GM21723 (cell line): Measurements from ENCODE around the gene TSPAN5.

Experiments
- ATAC-seq: cut with Tn5 transposase; IDR thresholded peaks from one replicate; pipeline ENCODE4 v1.9.1; 2021; ENCODE audit warnings: mild to moderate bottlenecking, moderate library complexity; ENCODE audit not compliant: unreplicated experiment

TSPAN5 gene

GRCh38 chr4:98646422-98646821 is 12.0 kb downstream of the TSPAN5 start:
- no peak for ATAC-seq

GRCh38 chr4:98645527-98645926 is 12.9 kb downstream of the TSPAN5 start:
- no peak for ATAC-seq

DNA sequence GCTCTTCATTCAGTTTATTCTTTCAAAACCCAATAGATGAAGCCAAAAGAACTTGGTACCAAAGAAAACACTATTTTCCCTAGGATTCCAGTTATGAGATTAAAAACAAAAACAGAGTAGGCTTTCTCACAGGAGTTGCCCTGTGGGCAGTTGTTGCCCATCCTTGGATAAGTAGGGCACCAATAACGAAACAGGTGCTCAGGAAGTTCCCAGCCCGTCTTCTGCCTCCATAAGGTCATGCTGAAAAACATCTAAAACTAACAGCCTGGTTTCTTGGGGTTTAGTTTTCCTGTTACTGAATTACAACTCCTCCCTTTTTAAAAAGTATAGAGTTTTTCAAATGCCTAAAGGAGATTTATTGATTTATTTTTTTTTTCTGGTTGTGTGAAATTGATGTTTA is 14.7 kb downstream of the TSPAN5 start:
- no peak for ATAC-seq

DNA sequence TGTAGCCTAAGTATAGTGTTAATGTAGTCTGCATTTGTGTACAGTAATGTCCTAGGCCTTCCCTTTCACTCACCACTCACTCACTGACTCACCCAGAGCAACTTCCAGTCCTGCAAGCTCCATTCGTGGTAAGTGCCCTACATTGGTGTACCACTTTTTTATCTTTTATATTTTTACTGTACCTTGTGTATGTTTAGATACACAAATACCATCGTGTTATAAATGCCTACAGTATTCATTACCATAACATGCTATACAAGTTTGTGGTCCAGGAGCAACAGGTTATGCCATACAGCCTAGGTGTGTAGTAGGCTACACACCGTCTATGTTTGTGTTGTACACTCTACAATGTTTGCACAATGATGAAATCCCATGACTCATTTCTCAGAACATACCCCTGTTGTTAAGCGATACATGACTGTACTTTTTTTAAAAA is 15.4 kb downstream of the TSPAN5 start:
- no peak for ATAC-seq

- no peak for ATAC-seq
These were observed 16.3 kb downstream of the TSPAN5 start for GRCh38 chr4:98641906-98642668.

GRCh38 chr4:98641376-98641775 is 17.0 kb downstream of the TSPAN5 start:
- ATAC-seq, result no peak

DNA sequence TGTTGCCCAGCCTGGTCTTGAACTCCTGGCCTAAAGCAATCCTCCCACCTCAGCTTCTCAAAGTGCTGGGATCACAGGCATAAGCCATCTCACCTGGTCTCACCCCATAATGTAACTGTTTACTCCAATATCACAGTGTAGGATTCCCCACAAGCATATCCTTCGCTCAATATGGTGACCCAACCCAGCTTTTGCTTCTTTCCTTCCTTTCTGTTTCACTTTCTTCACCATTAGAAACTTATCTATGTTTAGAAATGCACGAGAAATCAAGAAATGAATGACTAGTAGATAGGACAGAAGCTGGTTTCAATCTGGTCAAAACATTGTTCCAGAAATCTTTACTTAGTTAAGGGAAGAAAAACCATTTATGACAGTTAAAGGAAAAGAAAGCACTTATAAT is 18.9 kb downstream of the TSPAN5 start:
- peak; percentile 85 for ATAC-seq

GRCh38 chr4:98639108-98639507 is 19.3 kb downstream of the TSPAN5 start:
- ATAC-seq, result no peak

- ATAC-seq, result no peak
These were observed 19.8 kb downstream of the TSPAN5 start for GRCh38 chr4:98638661-98639060.

GRCh38 chr4:98634061-98634460 is 24.4 kb downstream of the TSPAN5 start:
- no peak for ATAC-seq

DNA sequence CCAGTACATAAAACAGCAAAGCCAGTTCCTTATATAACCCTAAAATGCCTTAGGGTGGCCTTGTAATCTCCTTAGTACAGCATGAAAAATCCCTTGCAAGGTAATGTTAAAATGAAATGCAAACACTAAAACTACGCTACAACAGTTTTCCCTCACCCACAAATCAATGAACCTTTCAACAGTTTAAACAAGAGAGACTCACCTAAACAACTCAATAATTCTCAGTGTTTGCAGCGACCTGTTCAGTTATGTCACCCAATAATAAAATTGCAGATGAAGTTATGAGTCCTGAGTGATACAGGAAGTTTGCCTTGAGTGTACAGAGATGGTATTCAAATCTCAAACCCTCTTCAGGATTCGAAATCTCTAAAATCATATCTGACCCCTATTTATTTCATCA is 25.3 kb downstream of the TSPAN5 start:
- no peak for ATAC-seq

DNA sequence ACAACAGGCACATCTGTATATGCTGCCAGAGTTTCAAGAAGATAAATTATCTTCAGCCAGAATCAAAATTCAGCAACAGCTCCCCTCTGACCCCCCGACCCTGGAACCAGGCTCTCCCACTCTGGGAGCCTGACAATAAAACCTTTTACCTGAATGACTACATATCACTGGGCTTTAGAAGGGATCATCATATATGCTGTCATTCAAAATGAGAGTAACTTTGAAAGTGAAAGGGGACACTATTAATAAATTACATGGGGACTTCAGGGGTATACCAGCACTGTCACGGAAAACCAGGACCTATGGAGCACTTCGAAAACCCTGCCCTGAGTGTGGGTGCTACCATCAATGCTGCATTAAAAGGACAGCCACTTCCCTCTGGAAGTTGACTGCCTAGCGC is 26.2 kb downstream of the TSPAN5 start:
- no peak for ATAC-seq

DNA sequence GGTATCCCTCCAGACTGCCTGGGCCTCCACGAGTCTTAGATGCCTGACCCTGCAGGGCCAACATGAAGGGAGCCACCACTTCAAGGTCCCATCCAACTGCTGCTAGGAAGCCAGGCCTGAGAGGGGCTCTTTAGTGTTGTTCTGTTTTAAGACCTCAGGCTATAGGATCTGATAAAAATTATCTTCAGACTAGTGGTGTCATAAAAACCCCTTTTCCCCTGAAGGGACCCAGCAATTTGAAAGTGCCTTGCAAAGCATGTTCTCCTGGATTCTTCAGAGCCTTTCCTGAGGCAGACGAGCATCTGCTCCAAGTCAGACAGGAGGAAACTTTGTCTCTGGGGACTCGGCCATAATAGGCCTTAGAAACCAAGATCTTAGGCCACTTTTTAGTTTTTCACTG is 26.9 kb downstream of the TSPAN5 start:
- no peak for ATAC-seq

- no peak for ATAC-seq
These were observed 27.5 kb downstream of the TSPAN5 start for GRCh38 chr4:98630737-98631454.

DNA sequence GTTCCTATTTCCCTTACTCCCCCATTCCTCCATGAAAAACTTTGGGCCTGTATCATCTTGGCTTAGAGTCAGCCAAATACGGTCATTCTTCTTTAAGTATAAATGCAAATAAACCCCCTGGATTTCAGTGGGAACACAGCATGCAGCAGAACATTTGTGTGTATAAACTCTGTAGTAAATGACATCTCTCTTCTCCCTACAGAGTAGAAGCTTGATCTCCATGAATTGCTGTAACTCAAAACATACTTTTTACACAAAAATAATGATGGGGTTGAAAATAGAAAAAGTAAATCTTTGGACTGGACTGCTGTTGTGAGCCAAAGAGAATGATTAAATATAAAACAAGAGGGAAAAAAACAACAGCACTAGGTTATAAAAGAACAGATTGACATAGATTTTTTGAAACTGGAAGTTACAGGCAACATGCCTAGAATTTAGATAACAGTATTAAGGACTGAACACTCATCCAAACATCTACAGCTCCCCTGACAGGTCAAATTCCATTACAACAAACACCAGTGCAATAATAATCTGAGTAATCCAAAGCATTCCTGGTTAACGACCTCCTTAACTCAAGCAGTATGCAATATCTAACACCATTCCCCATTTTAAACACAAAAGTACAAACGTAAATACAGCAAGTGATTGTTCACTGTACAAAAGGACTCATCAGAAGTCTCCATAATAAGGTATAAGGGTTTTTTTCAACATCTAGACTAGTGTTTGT is 30.7 kb downstream of the TSPAN5 start:
- no peak for ATAC-seq

- no peak for ATAC-seq
These were observed 32.1 kb downstream of the TSPAN5 start for GRCh38 chr4:98626350-98626749.

DNA sequence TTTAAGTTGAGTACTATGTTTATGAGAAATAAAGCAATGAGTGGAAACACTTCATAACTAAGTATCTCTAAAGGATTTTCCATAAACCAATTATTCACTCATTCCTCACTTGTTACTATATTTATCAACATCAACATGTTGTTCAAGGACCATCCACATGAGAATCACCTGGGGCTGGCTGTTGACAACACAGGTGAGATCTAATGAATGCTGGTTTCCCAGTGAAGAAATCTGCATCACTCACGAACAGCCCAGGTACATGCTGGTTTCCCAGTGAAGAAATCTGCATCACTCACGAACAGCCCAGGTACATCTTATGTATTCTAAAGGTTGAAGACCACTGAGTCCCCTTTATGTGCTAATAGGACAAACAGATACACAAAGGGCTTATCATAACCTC is 32.5 kb downstream of the TSPAN5 start:
- ATAC-seq, result no peak

GRCh38 chr4:98625399-98625798 is 33.0 kb downstream of the TSPAN5 start:
- ATAC-seq, result no peak

DNA sequence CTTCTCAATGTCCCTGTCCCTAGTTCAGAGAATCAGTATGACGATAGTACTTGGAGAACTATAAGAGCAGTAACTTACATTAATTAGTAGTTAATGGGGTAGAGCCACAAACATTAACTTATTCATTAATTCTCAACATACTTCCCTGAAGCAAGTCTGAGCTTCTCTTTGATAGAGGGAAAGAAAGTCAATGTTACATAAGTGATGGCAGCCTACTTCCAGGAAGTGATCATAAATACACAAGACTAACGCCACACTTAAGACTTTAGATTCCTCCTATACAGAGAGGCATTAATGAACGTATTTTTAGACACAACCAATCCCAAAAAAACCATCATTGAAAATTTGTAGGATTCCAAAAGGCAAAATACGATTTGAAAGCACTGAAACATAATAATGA is 33.8 kb downstream of the TSPAN5 start:
- ATAC-seq, result no peak

GRCh38 chr4:98624144-98624543 is 34.3 kb downstream of the TSPAN5 start:
- no peak for ATAC-seq

- ATAC-seq, result no peak
These were observed 35.1 kb downstream of the TSPAN5 start for GRCh38 chr4:98623126-98623802.
